K562 (cell line): ENCODE results near the gene CAPN8. TPM values are rescaled to one million over a fixed set of nuclear protein-coding genes. Genes with fewer than 3 reads are reported as not detected.

Experiments used
- ATAC-seq: fragments of 200-7000 bp; cut with Tn5 transposase; 3 replicates; pipeline ENCODE4 v1.9.1; 2020; ENCODE audit warnings: moderate library complexity
- BruUV-seq: library from RNA; stranded (reverse); fragments of 400-500 nt; replicated peaks from 2 replicates; lab custom pipeline; 2021; lab: Mats Ljungman, UMichigan
- CTCF ChIA-PET: fragments of 300-600 bp; formaldehyde crosslinking; extraction: SDS; loops from one replicate; lab custom pipeline; 2021; ENCODE audit warnings: low intra/inter-chr PET ratio; lab: Yijun Ruan, JAX
- POLR2A ChIA-PET: fragments of 300-600, 350-650 bp; sonication (Branson Sonifier 250); formaldehyde crosslinking; extraction: SDS; loops from one replicate; lab custom pipeline; 2021; ENCODE audit warnings: antibody characterized with exemption, inconsistent platforms; lab: Yijun Ruan, JAX
- DNase-seq, 4 experiments: peaks; one replicate each; pipeline versions ENCODE4 v3.0.0 to v3.0.0-alpha.2; 2011 to 2018; ENCODE audit warnings: low spot score in 3 of 4, mixed read lengths in 3 of 4; ENCODE audit errors: extremely low read depth in 1 of 4
- FAIRE-seq: peaks from 2 replicates; lab custom pipeline; 2011; peaks lifted over from hg19 to GRCh38; lab: Jason Lieb, UNC
- H2AFZ ChIP-seq: 2 replicates; pipeline ENCODE4 v1.6.0; 2011; ENCODE audit warnings: low read depth, low read length, control low read depth, inconsistent platforms
- H3K27ac ChIP-seq: fragments of 200-600 bp; 3 replicates; pipeline ENCODE4 v1.8.0; 2011; ENCODE audit warnings: low read depth, mild to moderate bottlenecking, control low read depth, inconsistent platforms, low read length, moderate library complexity, mixed read lengths; ENCODE audit errors: extremely low read depth
- H3K27me3 ChIP-seq, 2 experiments: fragments of 300-600 bp in 1 of 2; 2 replicates in 1 of 2; 3 replicates in 1 of 2; pipeline versions ENCODE4 v1.6.0 to v1.8.0; 2011; ENCODE audit warnings: inconsistent platforms in 2 of 2, low read length in 2 of 2, mild to moderate bottlenecking in 1 of 2, mixed read lengths in 1 of 2, moderate library complexity in 1 of 2; ENCODE audit not compliant: control insufficient read depth in 2 of 2, insufficient read depth in 2 of 2
- H3K36me3 ChIP-seq: fragments of 300-600 bp; 3 replicates; pipeline ENCODE4 v1.8.0; 2011; ENCODE audit warnings: mild to moderate bottlenecking, low read length, inconsistent platforms; ENCODE audit not compliant: control insufficient read depth, insufficient read depth
- H3K4me1 ChIP-seq, 2 experiments: fragments of 200-600 bp in 1 of 2; replicated peaks in 1 of 2; 2 replicates in 1 of 2; 3 replicates in 1 of 2; pipeline versions ENCODE4 v1.5.1 to v1.8.0; 2011; ENCODE audit warnings: inconsistent platforms in 2 of 2, low read length in 2 of 2, mild to moderate bottlenecking in 1 of 2, mixed read lengths in 1 of 2, moderate library complexity in 1 of 2; ENCODE audit not compliant: control insufficient read depth in 2 of 2, insufficient read depth in 2 of 2
- H3K4me2 ChIP-seq: 2 replicates; pipeline ENCODE4 v1.6.1; 2011; ENCODE audit warnings: low read length, control low read depth, inconsistent platforms, mixed read lengths; ENCODE audit not compliant: insufficient read depth
- H3K4me3 ChIP-seq: fragments of 200-600 bp; sonication (generic), shearing (Covaris generic); 2 replicates; pipeline ENCODE4 v1.5.1; 2016; ENCODE audit warnings: control low read depth, inconsistent platforms
- H3K79me2 ChIP-seq: fragments of 200-600 bp; 3 replicates; pipeline ENCODE4 v1.8.0; 2011; ENCODE audit warnings: low read length, inconsistent platforms; ENCODE audit not compliant: control insufficient read depth, insufficient read depth
- H3K9ac ChIP-seq, 2 experiments: 2 replicates each; pipeline versions ENCODE4 v1.6.0 to v1.6.1; 2011; ENCODE audit warnings: low read depth in 2 of 2, low read length in 2 of 2, control low read depth in 1 of 2, inconsistent platforms in 1 of 2, mild to moderate bottlenecking in 1 of 2, mixed read lengths in 1 of 2; ENCODE audit not compliant: insufficient read depth in 1 of 2
- H3K9me1 ChIP-seq: one replicate; pipeline ENCODE4 v1.6.0; 2011; ENCODE audit warnings: inconsistent platforms, mild to moderate bottlenecking, low read length, moderate library complexity; ENCODE audit not compliant: control insufficient read depth, insufficient read depth
- H3K9me3 ChIP-seq: replicated peaks from 2 replicates; pipeline ENCODE4 v1.5.1; 2011; ENCODE audit warnings: low read depth, low read length, inconsistent platforms; ENCODE audit not compliant: control insufficient read depth, insufficient read depth
- H4K20me1 ChIP-seq: replicated peaks from 2 replicates; pipeline ENCODE4 v1.6.1; 2011; ENCODE audit warnings: low read length, inconsistent platforms, mixed read lengths; ENCODE audit not compliant: control insufficient read depth, insufficient read depth
- ARHGAP35 ChIP-seq: fragments of 450-650 bp; IDR thresholded peaks from 2 replicates; pipeline ENCODE4 v1.6.1; 2018; ENCODE audit not compliant: partially characterized antibody
- ETV1 ChIP-seq: fragments of 450-650 bp; conservative IDR thresholded peaks from 2 replicates; pipeline ENCODE4 v1.6.1; 2016; ENCODE audit warnings: missing genetic modification characterization, control low read depth, low read depth, missing compliant biosample characterization
- NR2C2 ChIP-seq, 2 experiments: fragments of 200-800 bp in 1 of 2; sonication (Bioruptor generic) in 1 of 2; sonication (generic) in 1 of 2; formaldehyde crosslinking in 1 of 2; IDR thresholded peaks; 2 replicates each; pipeline versions ENCODE4 v1.6.1 to v1.8.0; 2016 to 2022; ENCODE audit warnings: mild to moderate bottlenecking in 1 of 2, missing compliant biosample characterization in 1 of 2, missing genetic modification characterization in 1 of 2, missing genetic modification reagents in 1 of 2
- PHF20 ChIP-seq: fragments of 450-650 bp; IDR thresholded peaks from 2 replicates; pipeline ENCODE4 v1.6.1; 2018; ENCODE audit not compliant: partially characterized antibody
- SREBF2 ChIP-seq: sonication (generic); formaldehyde crosslinking; IDR thresholded peaks from 2 replicates; pipeline ENCODE4 v1.4.0; 2020; ENCODE audit warnings: mild to moderate bottlenecking, missing genetic modification reagents
- TAF15 ChIP-seq: fragments of 200-400 bp; formaldehyde crosslinking; IDR thresholded peaks from 2 replicates; pipeline ENCODE4 v1.6.1; 2017; ENCODE audit warnings: mild to moderate bottlenecking, low read depth, low read length, moderate library complexity
- TEAD4 ChIP-seq, 2 experiments: sonication (generic) in 1 of 2; formaldehyde crosslinking in 1 of 2; IDR thresholded peaks; 2 replicates each; pipeline versions ENCODE4 v1.6.1 to v1.8.0; 2012 to 2022; ENCODE audit warnings: borderline replicate concordance in 1 of 2, inconsistent platforms in 1 of 2, low read length in 1 of 2, mild to moderate bottlenecking in 1 of 2, missing genetic modification reagents in 1 of 2
- ZNF24 ChIP-seq: fragments of 450-650 bp; IDR thresholded peaks from 2 replicates; pipeline ENCODE4 v1.6.1; 2016
- WGBS: fragments of 100-300 bp; shearing (Covaris generic); methylation state at CpG from one replicate; pipeline ENCODE4 v1.1.6; 2016; ENCODE audit warnings: low coverage, mixed read lengths; ENCODE audit not compliant: insufficient coverage; ENCODE audit errors: missing lambda C conversion rate; 5-methylcytosine and 5-hydroxymethylcytosine counted together
- in situ Hi-C: fragments of 300-500 bp; cut with MboI; formaldehyde crosslinking; loops from 4 replicates; pipeline ENCODE4 v1.15.0; 2018; ENCODE audit warnings: inconsistent platforms, mixed read lengths
- intact Hi-C: fragments of 100-400 bp; cut with micrococcal nuclease; formaldehyde crosslinking; loops from 2 replicates; pipeline ENCODE4 v1.14.2; 2022
- polyA plus RNA-seq, 8 experiments: library from polyadenylated mRNA; depleted of rRNA in 4 of 8; stranded (reverse) in 5 of 8; unstranded in 3 of 8; fragments of >200 nt; fragmentation: Nextera tagmentation in 2 of 8; fragmentation: Illumina TruSeq in 1 of 8; extraction: Ambion mirVana in 2 of 8; extraction: Trizol in 1 of 8; gene quantifications; 2 replicates each; pipeline versions ENCODE4 v1.2.1 to v1.2.3, GENCODE V29; 2011 to 2014; ENCODE audit warnings: inconsistent platforms in 1 of 8, missing spikeins in 1 of 8
- total RNA-seq, 7 experiments: library from RNA; depleted of rRNA in 6 of 7; stranded (reverse); fragments of >200 nt in 6 of 7; fragmentation: Illumina TruSeq in 2 of 7; extraction: Trizol in 2 of 7; gene quantifications; 2 replicates each; pipeline versions ENCODE4 v1.2.1 to v1.2.3, GENCODE V29; 2011 to 2021; ENCODE audit warnings: low replicate concordance in 1 of 7
- TF ChIP-seq, protein P1 (sequence below), 3 experiments: fragments of 200-800 bp in 1 of 3; fragments of 250-450 bp in 1 of 3; fragments of 450-650 bp in 1 of 3; sonication (Bioruptor Pico) in 1 of 3; sonication (Bioruptor generic) in 1 of 3; formaldehyde crosslinking in 1 of 3; IDR thresholded peaks; 2 replicates each; pipeline versions ENCODE4 v1.6.1 to v1.8.0; 2016 to 2022; ENCODE audit warnings: mild to moderate bottlenecking in 2 of 3, missing genetic modification characterization in 2 of 3, missing compliant biosample characterization in 1 of 3, moderate library complexity in 1 of 3
- TF ChIP-seq, protein P2 (sequence below): fragments of 250-450 bp; sonication (Bioruptor Pico); IDR thresholded peaks from 2 replicates; pipeline ENCODE4 v1.8.0; 2021; ENCODE audit warnings: mild to moderate bottlenecking, moderate library complexity

Gene CAPN8
- total and polyA plus RNA-seq, 9 of the 15 experiments (the other 6 are each of a cell fraction or from before 2014, with no cell fraction given) = 0.06 TPM; not detected in 8

DNA sequence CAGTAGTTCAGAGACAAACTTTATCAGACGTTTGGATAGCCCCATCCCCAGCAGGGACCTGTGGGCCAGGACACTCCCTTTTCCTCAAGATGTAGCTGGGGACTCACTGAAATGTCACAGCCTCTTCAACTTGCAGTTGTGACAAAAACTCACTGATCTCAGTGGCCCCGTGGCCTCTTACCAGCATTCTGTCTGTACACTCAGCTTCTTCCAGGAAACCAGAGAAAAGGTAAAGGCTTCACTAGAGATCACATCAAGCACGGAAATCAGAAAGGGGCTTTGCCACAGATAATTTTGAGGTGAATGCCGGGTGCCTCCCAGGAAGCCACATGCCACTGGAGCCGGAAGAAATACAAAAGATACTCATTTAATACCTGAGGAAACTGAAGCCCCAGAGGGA lies 150.1 kb downstream of the CAPN8 start:
- Histone ChIP-seq H3K4me3 (no peak overlapping the region), H3K9me3 (no peaks in the 10 kb centered on the region; the same call in 1 of the 2 replicates), H3K36me3 (no peaks in the 10 kb centered on the region), H3K79me2 (no peaks in the 10 kb centered on the region), H4K20me1 (no peaks in the 10 kb centered on the region), H3K27me3 (peaks cover 5 to 25% of the 10 kb centered on the region in 2 experiments; a peak in 3 of 5 replicates), H3K4me2 (no peak overlapping the region), H3K9me1 (no peaks in the 10 kb centered on the region), H3K4me1 (peaks cover 0 to 3% of the 10 kb centered on the region in 2 experiments; a peak in 1 of 5 replicates), H3K9ac (no peak overlapping the region), H3K27ac (no peak overlapping the region), H2AFZ (no peak overlapping the region)
- in situ Hi-C loops = no loop called here
- TF ChIP-seq TEAD4 (IDR thresholded peaks at IDR 0.05; ENCODE audit: low read length) (no peak), TEAD4 (CRISPR knock-in tag; IDR thresholded peaks at IDR 0.05; ENCODE audit: borderline replicate concordance) (no peak), PHF20 (no peak), ETV1 (tag) (no peak), ARHGAP35 (no peak), TAF15 (no peak)
- intact Hi-C loops = no loop called here
- ChIA-PET CTCF (no interaction called here), POLR2A (interaction anchor here (0.8 to 1.3 kb wide), 3 partner anchors 15 to 1051 kb away, joined by 3 to 4 read pairs (median 3); no protein-coding TSS in a partner anchor)
- WGBS = 0% methylated on average over 5 of the region's 5 CpGs
- DNase-seq = no peak
- FAIRE-seq = no peak
- ATAC-seq = no peak
- no TSS peak for BruUV-seq

DNA sequence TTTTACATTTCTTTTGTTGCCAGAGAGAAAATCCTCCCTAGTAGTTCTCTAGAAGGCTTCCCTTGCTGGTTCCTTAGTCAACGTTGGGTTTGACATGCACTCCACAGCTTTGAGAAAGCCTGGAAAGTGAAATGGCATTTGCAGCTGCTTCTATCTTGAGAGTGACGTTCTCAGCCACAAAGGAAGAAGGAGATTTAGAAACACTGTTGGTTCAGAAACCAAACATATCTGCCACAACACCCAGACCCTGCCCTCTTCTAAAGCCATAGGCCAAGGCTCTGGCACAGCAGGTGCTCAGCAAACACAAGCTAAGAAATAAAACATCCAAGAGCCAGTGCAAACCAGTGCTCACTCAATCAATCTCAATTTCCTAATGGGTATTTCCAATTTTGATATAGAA lies 150.9 kb downstream of the CAPN8 start:
- no peaks in the 10 kb centered on the region for H3K79me2 ChIP-seq
- H3K4me1 ChIP-seq = peaks cover 0 to 3% of the 10 kb centered on the region in 2 experiments; a peak in 1 of 5 replicates
- H4K20me1 ChIP-seq = no peaks in the 10 kb centered on the region
- H3K9me3 ChIP-seq = no peaks in the 10 kb centered on the region; the same call in 1 of the 2 replicates
- CTCF ChIA-PET = no interaction called here
- no peak for ATAC-seq
- POLR2A ChIA-PET = interaction anchor here (0.8 to 1.3 kb wide), 2 partner anchors 18 to 1050 kb away, joined by 3 to 4 read pairs; no protein-coding TSS in a partner anchor
- H3K9me1 ChIP-seq = no peaks in the 10 kb centered on the region
- no TSS peak for BruUV-seq
- H3K27me3 ChIP-seq = peaks cover 5 to 22% of the 10 kb centered on the region in 2 experiments; a peak in 3 of 5 replicates
- H3K4me3 ChIP-seq = no peak overlapping the region
- H2AFZ ChIP-seq = no peak overlapping the region
- H3K27ac ChIP-seq = no peak overlapping the region
- no peaks in the 10 kb centered on the region for H3K36me3 ChIP-seq
- H3K4me2 ChIP-seq = no peak overlapping the region
- no peak for DNase-seq
- in situ Hi-C loops (no loop called here), intact Hi-C loops (no loop called here)
- no peak overlapping the region for H3K9ac ChIP-seq
- WGBS = 0% methylated on average over 2 of the region's 2 CpGs
- no peak for FAIRE-seq
- TF ChIP-seq, protein P1, sequence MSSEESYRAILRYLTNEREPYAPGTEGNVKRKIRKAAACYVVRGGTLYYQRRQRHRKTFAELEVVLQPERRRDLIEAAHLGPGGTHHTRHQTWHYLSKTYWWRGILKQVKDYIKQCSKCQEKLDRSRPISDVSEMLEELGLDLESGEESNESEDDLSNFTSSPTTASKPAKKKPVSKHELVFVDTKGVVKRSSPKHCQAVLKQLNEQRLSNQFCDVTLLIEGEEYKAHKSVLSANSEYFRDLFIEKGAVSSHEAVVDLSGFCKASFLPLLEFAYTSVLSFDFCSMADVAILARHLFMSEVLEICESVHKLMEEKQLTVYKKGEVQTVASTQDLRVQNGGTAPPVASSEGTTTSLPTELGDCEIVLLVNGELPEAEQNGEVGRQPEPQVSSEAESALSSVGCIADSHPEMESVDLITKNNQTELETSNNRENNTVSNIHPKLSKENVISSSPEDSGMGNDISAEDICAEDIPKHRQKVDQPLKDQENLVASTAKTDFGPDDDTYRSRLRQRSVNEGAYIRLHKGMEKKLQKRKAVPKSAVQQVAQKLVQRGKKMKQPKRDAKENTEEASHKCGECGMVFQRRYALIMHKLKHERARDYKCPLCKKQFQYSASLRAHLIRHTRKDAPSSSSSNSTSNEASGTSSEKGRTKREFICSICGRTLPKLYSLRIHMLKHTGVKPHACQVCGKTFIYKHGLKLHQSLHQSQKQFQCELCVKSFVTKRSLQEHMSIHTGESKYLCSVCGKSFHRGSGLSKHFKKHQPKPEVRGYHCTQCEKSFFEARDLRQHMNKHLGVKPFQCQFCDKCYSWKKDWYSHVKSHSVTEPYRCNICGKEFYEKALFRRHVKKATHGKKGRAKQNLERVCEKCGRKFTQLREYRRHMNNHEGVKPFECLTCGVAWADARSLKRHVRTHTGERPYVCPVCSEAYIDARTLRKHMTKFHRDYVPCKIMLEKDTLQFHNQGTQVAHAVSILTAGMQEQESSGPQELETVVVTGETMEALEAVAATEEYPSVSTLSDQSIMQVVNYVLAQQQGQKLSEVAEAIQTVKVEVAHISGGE (CRISPR knock-in tag; IDR thresholded peaks at IDR 0.05) = no peak
- TF ChIP-seq NR2C2 (CRISPR knock-in tag; IDR thresholded peaks at IDR 0.05) (no peak), NR2C2 (tag; IDR thresholded peaks at IDR 0.05) (no peak), SREBF2 (CRISPR knock-in tag) (no peak), ZNF24 (no peak)
- TF ChIP-seq, protein P2, sequence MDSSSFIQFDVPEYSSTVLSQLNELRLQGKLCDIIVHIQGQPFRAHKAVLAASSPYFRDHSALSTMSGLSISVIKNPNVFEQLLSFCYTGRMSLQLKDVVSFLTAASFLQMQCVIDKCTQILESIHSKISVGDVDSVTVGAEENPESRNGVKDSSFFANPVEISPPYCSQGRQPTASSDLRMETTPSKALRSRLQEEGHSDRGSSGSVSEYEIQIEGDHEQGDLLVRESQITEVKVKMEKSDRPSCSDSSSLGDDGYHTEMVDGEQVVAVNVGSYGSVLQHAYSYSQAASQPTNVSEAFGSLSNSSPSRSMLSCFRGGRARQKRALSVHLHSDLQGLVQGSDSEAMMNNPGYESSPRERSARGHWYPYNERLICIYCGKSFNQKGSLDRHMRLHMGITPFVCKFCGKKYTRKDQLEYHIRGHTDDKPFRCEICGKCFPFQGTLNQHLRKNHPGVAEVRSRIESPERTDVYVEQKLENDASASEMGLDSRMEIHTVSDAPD = no peak
